Peyer's patch (tissue), 4 donors: ENCODE measurements around the gene CDH23. TPM values are rescaled to one million over a fixed set of nuclear protein-coding genes. Genes with fewer than 3 reads are reported as not detected.

ENCODE experiments used
- DNase-seq, 3 donors: peaks; one replicate each; pipeline ENCODE4 v3.0.0-alpha.2; 2017 to 2019
- H3K27ac ChIP-seq, 4 donors: fragments of 200-600 bp; sonication (generic); one replicate each; pipeline ENCODE4 v1.5.1; 2016 to 2019
- H3K27me3 ChIP-seq, 2 donors: fragments of 200-600 bp; sonication (generic); one replicate each; pipeline ENCODE4 v1.5.1; 2019
- H3K36me3 ChIP-seq, 3 donors: fragments of 200-600 bp; sonication (generic); one replicate each; pipeline ENCODE4 v1.5.1; 2016 to 2019
- H3K4me1 ChIP-seq, 4 donors: fragments of 200-600 bp; sonication (generic); one replicate each; pipeline ENCODE4 v1.5.1; 2016 to 2019
- H3K4me3 ChIP-seq, 4 donors: fragments of 200-600 bp; sonication (generic); 1 replicate in 3 of 4; 2 replicates in 1 of 4; pipeline ENCODE4 v1.5.1; 2016 to 2019; ENCODE audit warnings: mild to moderate bottlenecking in 1 of 4
- H3K9me3 ChIP-seq, 4 donors: fragments of 200-600 bp; sonication (generic); one replicate each; pipeline ENCODE4 v1.5.1; 2016 to 2019; ENCODE audit warnings: mild to moderate bottlenecking in 1 of 4
- CTCF ChIP-seq, 6 experiments: fragments of 450-650 bp in 4 of 6; fragments of 200-600 bp in 2 of 6; sonication (generic) in 1 of 6; IDR thresholded peaks; one replicate each; pipeline ENCODE4 v1.5.1; 2017 to 2019; ENCODE audit warnings: antibody characterized with exemption in 6 of 6, mild to moderate bottlenecking in 3 of 6, moderate library complexity in 1 of 6
- POLR2A ChIP-seq, 2 donors: fragments of 450-650 bp; IDR thresholded peaks; one replicate each; pipeline ENCODE4 v1.5.1; 2017; ENCODE audit warnings: antibody characterized with exemption in 2 of 2, mild to moderate bottlenecking in 2 of 2, moderate library complexity in 2 of 2
- total RNA-seq, 4 donors: library from RNA; depleted of rRNA; stranded (reverse); fragments of >200 nt; gene quantifications; one replicate each; pipeline ENCODE4 v1.1.0, GENCODE V29; 2016

The CDH23 gene
- total RNA-seq, 4 donors from 2014 or later: 3.2 to 9.9 (median 5.4) TPM

- Histone ChIP-seq H3K4me1 (no peaks in the 10 kb centered on the region), H3K27me3 (no peaks in the 10 kb centered on the region), H3K9me3 (no peaks in the 10 kb centered on the region), H3K27ac (no peak overlapping the region), H3K4me3 (no peak overlapping the region), H3K36me3 (no peaks in the 10 kb centered on the region)
- TF ChIP-seq CTCF (IDR thresholded peaks at IDR 0.05) (no peak), POLR2A (IDR thresholded peaks at IDR 0.05) (no peak)
- no peak for DNase-seq
Measured at GRCh38 chr10:71580415-71580814, 183.7 kb downstream of the CDH23 start.

DNA sequence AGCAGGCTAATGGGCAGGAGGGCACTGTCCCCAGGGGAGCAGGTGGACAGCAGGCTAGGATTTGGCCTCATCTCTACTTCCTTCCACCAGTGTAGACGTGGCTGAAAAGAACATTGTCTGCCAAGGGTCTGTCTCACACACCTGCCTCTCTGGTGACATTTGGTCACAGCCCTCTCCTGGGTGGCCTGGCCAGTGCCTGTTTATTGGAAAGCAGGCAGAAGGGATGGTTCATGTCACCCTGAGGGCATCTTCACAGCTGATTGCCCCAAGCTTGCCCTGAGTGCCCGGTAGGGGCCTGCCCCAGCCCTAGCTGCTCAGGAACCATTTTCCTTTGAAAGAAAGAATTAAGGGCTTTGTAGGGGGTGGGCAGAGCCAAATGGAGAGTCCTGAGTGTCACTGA is 184.2 kb downstream of the CDH23 start:
- TF ChIP-seq POLR2A (IDR thresholded peaks at IDR 0.05) (no peak), CTCF (IDR thresholded peaks at IDR 0.05) (no peak)
- no peaks in the 10 kb centered on the region for H3K9me3 ChIP-seq
- H3K4me3 ChIP-seq: no peak overlapping the region
- no peak overlapping the region for H3K27ac ChIP-seq
- H3K27me3 ChIP-seq: no peaks in the 10 kb centered on the region
- no peaks in the 10 kb centered on the region for H3K4me1 ChIP-seq
- H3K36me3 ChIP-seq: no peaks in the 10 kb centered on the region
- no peak for DNase-seq

DNA sequence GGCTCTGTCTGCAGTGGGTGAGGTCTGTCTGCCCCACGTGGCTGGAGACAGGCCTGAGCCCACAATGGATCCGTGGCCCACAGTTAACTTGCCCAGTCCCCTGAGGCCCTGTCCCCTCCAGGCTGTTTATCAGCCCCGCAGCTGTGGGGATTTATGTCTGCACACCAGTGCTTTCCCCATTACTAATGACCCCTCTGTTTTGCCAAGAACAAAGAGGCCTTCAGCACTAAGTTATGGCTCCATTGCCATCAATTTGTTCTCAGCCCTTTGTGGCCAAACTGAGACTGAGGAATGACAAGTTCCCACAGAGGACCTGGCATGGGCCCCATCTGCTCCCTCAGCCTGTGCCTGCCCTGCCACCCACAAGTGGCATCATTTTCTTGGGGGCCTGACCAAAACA is 184.7 kb downstream of the CDH23 start:
- TF ChIP-seq CTCF (IDR thresholded peaks at IDR 0.05) (no peak), POLR2A (IDR thresholded peaks at IDR 0.05) (no peak)

DNA sequence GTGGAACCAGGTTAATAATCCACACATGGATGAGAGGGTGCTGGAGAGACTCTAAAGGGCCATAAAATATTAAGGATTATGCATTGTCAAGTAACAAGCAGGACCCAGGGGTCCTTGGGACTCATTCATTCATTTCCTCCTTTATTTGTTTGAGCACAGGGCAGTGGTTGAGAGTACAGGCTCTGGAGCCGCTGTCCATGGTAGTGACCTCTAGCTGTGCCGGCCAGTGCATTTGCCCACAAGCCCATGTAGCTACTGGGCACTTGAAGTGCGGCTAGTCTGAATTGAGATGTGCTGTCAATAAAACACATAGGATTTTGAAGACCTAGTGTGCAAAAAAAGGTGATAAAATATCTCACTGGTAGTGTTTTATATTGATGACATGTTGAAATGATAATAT is 185.3 kb downstream of the CDH23 start:
- H3K27ac ChIP-seq: no peak overlapping the region
- DNase-seq: no peak
- H3K9me3 ChIP-seq: no peaks in the 10 kb centered on the region

More for the DNA sequence above, 184.7 kb downstream of the CDH23 start:
- Histone ChIP-seq H3K9me3 (no peaks in the 10 kb centered on the region), H3K27me3 (no peaks in the 10 kb centered on the region), H3K36me3 (no peaks in the 10 kb centered on the region), H3K4me1 (no peaks in the 10 kb centered on the region), H3K4me3 (no peak overlapping the region), H3K27ac (no peak overlapping the region)
- DNase-seq: peak in 1 of 3 donors; percentile 34

GRCh38 chr10:71582506-71583475 is 186.1 kb downstream of the CDH23 start:
- TF ChIP-seq POLR2A (IDR thresholded peaks at IDR 0.05) (no peak), CTCF (IDR thresholded peaks at IDR 0.05) (no peak)
- Histone ChIP-seq H3K36me3 (no peaks in the 10 kb centered on the region), H3K9me3 (no peaks in the 10 kb centered on the region), H3K27me3 (no peaks in the 10 kb centered on the region), H3K27ac (no peak overlapping the region), H3K4me3 (no peak overlapping the region), H3K4me1 (no peaks in the 10 kb centered on the region)
- DNase-seq: peak in 1 of 3 donors; percentile 23

More for the DNA sequence above, 185.3 kb downstream of the CDH23 start:
- Histone ChIP-seq H3K27me3 (no peaks in the 10 kb centered on the region), H3K4me3 (no peak overlapping the region), H3K4me1 (no peaks in the 10 kb centered on the region), H3K36me3 (no peaks in the 10 kb centered on the region)
- TF ChIP-seq POLR2A (IDR thresholded peaks at IDR 0.05) (no peak), CTCF (IDR thresholded peaks at IDR 0.05) (no peak)
